ENCODE results near the gene STT3B.

STT3B gene

DNA sequence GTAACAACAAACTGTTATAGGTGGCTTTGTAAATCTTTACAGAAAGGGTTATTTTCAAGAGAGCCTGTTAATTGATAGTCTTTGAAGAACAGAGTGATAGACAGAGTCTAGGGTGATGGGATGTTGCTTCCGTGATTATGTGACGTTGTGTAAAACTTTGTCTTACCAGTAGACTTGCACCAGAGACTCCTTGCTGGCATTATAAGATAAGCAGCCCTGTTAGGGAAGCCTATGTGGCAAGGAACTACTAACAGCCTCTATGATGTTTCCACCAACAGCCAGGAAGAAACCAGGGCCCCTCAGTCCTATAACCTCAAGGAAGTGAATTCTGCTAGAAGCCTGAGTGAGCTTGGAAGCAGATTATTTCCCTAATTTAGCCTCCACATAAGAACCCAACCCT is 18.9 kb downstream of the STT3B start:
- DNase-seq (ENCODE audit: low read depth in 2 of 2) = no peak

DNA sequence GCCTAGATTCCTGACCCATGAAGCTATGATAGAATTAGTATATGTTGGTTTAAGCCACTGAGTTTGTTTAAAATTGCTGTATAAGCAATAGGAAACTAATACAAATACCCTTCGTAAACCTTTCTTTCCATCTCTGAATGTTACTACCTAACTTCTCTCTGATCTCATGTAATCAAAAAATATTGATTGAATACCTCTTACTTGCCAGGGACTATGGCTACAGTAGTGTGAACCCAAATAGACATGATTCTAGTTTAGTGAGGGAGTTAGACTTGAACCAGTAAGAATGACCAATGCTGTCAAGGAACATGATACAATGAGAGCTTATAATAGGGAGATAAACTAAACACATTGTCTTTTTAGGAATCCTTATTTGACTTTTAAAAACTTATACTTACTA is 19.4 kb downstream of the STT3B start:
- no peak for DNase-seq (ENCODE audit: low read depth in 2 of 2)

DNA sequence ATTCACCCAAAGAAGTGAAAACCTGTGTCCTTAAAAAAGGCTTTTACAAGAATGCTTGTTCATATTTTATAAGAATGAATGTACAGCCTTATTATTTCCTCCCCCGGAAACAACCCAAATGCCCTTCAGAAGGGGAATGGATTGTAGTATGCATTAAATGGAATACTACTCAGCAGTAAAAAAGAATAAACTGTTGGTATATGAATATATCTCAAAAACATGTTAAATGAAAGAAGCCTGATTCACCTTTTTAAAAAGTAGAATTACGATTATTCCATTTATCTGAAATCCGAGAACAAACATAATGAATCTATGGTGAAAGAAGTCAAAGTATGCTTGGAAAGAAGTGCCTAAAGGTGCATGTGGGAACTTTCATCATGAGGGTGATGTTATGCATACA is 20.5 kb downstream of the STT3B start:
- no peak for DNase-seq (ENCODE audit: low read depth in 2 of 2)

DNA sequence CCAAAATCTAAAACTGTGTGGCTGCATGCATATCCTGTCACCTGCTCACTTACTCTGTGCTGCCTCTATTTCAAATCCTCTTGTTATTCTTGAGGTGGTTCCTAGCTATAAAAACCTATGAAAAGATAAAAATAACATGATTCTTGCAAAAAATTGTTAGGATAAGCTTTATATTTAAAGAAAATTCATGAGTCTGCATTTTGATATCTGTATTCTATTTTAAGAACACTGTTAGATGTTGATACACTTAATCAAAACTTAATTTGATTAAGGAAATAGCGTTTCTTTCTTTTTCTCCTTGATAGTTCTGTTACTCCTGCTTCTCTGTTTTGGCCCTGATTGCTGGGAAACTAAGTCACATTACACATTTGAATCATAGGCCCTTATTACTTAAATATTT is 22.5 kb downstream of the STT3B start:
- no peak for DNase-seq (ENCODE audit: low read depth in 2 of 2)

DNA sequence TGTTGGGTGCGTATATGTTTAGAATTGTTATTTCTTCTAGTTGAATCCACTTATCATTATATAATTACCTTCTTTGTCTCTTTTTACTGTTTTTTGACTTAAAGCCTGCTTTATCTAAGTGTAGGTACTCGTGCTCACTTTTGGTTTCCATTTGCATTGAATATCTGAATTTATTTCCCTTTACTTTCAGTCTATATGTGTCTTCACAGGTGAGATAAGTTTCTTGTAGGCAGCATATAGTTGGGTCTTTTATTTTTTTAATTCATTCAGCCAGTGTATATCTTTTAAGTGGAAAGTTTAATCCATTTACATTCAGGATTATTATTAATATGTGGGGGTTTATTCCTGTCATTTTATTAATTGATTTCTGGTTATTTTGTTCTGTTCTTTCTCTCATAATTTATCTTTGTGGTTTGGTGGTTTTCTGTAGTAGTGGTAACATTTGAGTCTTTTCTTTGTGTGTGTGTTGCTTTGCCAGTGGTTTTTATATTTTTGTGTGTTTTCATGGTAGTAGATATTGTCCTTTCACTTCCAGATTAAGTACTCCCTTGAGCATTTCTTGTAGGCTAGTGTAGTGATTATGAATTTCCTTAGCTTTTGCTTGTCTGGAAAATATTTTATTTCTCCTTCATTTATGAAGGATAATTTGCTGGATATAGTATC is 27.3 kb downstream of the STT3B start:
- DNase-seq (ENCODE audit: low read depth in 2 of 2) = no peak

DNA sequence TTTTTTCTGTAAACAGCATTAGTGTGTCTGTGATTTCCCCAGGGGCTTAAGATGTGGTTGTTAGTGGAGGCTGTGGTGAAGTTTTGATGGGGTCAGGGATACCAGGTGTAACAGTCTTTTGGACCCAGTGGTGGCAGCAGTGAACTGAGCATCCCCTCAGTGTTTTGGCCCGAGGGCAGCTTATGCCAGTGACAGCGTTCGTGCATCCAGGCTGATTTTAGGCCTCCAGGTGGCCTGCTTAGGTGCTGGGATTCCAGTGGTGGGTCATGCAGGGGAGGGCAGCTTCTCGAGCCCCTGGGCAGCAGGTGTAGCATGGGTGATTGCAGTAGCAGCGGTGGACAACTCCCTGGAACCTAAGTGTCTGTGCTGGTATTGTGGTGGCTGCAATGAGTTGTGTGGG is 29.2 kb downstream of the STT3B start:
- DNase-seq (ENCODE audit: low read depth in 2 of 2) = no peak

DNA sequence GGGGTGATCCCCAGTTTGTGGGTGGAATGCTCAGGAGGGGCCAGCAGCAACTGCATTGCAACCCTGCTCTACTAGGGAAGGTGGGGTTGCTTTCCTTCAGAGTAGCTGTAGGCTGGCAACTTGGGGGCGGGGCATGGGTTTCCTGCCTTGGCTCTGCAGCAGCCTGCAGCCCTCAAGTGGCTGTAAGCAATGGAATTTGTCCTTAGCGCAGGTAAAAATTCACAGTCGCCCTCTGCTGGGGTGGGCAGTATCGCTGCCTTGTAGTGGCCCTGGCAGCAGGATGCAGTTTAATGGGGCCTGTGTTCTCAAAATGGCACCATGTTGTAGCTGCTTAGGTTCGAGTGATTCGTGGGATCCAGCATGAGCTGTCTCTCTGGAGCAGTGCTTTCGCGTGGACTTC is 29.8 kb downstream of the STT3B start:
- no peak for DNase-seq (ENCODE audit: low read depth in 2 of 2)

DNA sequence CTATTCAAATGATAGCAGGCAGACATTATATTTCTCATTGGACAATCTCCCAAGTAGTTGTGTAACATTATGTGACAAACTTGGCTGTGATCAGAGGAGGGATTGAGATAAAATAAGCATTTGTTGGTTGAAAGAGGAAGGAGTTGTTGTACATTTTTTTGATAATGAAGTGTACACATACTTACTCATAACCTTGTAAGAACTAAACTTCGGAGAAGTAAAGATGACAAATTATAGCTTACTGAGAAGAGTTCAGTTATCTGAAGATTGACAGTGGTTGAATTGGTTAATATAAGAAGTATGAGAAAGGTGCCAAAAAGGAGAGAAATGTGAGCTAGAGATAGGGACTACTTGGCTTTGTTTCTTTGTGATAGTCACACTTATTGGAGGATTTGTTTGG is 32.6 kb downstream of the STT3B start:
- no peak for DNase-seq (ENCODE audit: low read depth in 2 of 2)

DNA sequence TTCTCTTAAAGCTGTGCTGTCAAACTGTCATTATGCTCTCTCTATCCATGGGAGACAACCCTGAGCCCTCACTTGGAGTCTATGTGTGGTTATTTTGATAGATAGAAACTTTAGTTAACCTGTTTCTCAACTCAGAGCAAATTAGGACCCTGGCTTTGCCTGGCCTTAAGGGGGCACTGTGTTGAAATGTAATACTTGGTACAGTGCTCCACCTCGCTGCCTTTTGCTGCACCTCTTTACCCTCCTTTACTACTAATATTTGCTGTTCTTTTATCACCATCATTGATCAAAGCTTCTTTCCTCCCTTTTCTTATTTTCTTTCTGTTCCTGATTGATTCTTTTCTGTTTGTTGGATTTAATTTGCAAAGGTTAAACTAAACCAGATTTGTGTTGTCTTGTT is 34.3 kb downstream of the STT3B start:
- no peak for DNase-seq (ENCODE audit: low read depth in 2 of 2)

DNA sequence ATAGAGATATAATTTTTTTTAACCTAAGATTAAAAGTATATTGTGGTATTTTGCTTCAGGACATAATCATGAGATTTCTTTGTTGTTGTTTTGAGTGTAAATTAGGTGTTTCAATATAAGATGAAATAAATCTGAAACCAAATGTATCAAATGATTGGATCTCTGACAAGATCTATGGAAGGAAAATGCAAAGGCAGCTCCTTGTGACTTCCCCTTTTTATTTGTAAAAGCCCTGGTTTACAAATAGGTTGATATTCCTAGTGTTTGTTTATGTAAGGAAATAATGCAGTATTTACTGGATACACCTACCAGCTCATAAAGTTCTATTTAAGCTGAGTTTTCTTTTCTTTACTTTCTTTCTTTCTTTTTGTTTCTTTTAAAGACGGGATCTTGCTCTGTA is 35.9 kb downstream of the STT3B start:
- DNase-seq (ENCODE audit: low read depth in 2 of 2) = no peak

DNA sequence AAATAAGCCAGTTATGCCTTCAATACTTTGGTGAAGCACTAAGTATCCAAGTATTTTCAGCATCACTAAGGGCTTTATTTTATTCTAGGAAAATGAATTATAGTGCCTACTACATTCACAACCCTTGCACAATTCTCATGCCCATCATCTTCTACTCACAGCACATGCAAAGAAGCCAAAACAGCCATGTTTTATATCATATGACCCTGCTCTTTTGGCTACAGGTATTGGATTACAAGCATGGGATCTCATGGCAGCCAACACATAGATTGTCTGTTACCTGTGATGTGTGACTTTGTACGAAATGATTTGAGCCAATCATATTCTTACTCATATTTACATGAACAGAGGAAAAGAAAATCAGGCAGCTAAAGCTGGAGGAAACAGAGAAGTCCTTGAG is 38.6 kb downstream of the STT3B start:
- DNase-seq (ENCODE audit: low read depth in 2 of 2) = no peak

DNA sequence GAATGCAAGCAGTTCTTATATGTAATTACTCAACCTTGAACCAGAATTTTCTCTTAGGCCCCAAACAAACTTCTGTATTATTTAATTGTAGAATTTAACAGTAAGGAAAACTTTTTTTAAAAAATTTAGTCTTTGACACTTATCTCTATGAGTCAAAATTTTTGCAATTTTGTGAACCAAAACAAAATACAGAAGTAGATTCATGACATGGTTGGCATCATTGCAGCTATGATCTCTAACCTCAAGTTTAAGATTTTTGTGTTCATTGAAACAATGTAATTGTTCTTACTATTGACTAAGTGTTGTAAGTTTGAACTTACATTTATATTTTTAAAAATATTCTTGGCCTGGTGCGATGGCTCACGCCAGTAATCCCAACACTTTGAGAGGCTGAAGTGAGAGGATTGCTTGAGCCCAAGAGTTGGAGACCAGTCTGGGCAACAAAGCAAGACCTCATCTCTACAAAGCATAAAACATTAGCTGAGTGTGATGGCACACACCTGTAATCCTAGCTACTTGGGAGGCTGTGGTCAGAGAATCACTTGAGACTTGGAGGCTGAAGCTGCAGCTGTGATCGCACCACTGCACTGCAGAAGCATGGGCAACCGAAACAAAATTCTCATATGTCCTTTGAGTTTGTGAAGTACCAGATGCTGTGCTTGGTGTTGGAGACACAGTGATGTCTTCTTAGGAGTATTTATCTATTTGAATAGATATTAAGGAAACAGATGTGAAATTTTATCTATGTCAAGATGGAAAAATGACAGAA is 39.7 kb downstream of the STT3B start:
- DNase-seq (ENCODE audit: low read depth in 2 of 2) = no peak

DNA sequence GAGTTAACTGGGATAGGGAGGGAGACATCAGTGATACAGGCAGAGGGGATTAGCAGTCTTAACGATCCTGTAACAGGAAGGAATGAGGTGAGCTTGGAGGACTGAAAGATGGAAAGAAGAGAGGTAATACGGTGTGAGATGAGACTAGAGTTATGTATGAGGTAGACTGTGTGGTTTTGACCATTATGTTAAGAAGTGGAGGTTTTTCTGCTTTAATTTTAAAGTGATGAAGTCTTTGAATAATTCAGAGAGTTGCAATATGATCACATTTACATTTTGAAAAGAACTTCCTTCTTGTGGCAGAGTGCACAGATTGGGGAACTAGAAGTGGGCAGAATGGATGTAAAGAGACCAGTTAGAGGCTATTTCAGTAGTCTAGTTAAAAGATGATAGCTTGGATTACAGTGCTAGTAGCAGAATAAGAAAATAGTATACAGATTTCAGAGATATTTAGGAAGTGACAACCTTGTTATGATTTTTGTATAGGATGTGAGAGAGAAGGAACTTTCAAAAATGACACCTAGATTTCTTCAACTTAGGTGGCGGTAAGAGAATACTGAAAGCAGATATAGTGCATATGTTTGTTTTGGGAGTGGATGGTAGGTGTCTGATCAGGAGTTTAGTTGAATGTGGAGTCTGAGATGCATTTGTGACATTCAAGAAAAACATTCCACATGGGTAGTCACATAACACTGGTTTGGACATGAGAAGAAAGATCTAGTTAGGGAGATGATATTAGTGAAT is 40.5 kb downstream of the STT3B start:
- no peak for DNase-seq (ENCODE audit: low read depth in 2 of 2)

DNA sequence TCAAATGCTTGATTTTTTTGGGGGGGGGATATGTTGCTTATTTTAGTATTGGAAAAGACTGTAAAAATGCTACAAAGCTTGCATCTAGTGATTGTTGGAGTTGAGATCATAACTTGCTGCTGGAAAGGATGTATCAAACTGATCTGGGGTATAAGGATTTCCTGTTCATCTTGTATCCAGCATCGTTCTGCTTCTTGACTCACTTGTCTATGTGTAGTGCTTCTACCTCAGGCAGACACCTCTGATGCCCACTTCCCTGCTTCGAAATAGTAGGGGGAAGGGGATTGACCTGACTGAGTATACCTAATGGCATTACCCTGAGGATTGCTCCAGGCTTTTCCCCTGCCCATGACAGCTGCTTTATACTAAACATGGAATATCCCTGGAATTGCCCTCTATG is 42.7 kb downstream of the STT3B start:
- DNase-seq (ENCODE audit: low read depth in 2 of 2) = no peak

DNA sequence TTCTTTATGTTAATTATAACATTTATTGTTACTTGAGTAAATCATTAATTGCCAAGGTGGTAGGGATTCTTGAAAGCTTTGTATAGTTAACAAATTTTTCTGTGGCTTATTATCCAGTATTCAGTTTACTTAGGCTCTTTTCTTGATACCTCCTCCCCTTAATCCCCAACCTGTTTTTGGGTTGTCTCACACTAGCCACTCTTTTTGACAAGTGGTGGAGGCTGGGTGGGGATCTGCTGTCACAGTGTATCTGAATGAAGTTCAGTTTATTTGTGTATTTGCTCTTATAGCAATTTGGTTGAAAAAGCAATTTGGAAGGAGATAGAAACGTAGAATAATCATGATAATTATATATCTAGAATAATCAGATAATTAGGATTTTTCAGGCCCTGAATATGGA is 43.8 kb downstream of the STT3B start:
- DNase-seq (ENCODE audit: low read depth in 2 of 2) = no peak

DNA sequence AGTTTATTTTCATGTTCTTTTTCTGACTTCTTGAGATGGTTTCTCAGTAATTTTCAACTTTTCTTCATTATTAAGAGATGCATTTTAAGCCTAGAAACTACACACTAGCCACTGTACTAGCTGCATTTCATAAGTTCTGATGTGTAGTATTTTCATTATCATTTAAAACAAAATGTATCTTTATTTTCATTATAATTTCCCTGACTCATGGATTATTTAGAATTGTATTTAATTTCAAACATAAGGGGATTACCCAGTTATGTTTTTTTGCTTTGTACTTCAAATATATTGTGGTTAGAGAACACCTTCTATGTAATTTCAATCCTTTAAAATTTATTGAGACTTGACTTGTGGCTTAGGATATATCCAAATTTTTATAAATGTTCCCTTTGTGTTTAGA is 44.5 kb downstream of the STT3B start:
- DNase-seq (ENCODE audit: low read depth in 2 of 2) = no peak

DNA sequence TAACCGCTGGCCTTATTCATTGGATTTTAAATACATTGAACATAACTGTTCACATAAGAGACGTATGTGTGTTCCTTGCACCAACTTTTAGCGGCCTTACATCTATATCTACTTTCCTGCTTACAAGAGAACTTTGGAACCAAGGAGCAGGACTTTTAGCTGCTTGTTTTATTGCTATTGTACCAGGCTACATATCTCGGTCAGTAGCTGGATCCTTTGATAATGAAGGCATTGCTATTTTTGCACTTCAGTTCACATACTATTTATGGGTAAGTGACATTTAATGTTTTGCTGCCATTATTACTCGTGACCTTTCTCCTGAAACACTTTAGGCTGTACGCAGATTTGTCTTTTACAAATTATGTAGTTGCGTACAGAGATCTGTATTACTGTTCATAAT is 47.1 kb downstream of the STT3B start:
- DNase-seq (ENCODE audit: low read depth in 2 of 2) = no peak

DNA sequence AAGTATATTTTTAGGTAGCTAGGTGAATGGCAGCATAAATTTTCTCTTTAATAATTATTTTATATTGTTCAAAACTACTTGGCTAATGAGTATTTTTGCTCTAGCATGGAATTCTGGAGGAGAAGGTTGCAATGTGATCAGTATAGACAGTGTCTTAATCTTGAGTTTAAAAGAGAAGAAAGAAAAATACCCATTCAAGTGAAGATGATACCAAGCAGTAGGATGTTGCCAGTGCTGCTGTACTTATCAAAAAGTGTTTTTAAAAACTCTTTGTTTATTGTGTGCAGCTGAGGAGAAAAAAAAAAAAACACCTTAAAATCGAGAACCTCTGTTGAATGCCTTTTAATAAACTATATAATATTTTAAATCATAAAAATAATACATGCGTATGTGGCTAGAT is 47.9 kb downstream of the STT3B start:
- DNase-seq (ENCODE audit: low read depth in 2 of 2) = no peak

DNA sequence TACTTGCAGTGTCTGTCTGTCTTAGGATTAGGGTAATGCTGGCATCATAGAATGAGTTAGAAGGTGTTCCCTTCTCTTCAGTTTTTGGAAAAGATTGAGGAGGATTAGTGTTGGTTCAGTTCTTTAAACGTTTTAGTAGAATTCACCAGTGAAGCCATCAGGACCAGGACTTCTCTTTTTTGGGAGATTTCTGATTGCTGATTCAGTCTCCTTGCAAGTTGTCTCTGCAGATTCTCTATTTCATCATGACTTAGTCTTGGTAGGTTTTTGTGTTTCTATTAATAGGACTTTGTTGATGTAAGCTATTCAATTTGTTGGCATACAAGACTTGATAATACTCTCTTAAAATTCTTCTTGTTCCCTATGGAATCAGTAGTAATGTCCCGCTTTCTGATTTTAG is 48.9 kb downstream of the STT3B start:
- no peak for DNase-seq (ENCODE audit: low read depth in 2 of 2)

DNA sequence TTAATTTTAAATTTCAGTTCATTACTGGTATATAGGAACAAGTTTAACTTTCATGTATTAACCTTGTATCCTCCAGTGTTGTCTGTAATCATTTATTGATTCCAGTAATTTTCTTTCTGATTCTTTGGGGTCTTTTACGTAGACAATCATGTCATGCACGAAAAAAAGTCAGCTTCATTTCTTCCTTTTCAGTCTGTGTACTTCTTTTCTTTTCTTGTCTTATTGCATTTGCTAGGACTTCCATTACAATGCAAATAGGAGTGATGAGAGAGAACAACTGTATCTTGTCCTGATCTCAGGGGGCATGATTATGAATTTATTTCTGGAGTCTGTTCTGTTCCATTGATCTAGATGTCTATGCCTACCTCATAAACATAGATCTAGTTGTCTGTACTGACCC is 56.5 kb downstream of the STT3B start:
- no peak for DNase-seq (ENCODE audit: low read depth in 2 of 2)

DNA sequence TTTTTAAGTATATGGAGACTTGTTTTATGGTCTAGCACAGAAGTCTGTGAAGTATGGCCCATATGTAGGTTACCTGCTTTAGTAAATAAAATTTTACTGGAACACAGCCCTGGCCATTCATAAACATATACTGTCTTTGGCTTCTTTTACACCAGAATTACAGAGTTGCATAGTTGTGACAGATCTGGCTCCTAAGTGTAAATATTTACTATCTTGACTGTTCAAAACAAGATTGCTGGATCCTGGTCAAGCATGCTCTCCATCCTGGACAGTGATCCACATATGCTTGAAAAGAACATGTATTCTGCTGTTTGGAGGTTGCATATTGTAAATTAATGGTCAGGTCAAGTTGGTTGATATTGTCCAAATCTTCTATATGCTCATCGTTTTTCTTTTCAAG is 57.9 kb downstream of the STT3B start:
- DNase-seq (ENCODE audit: low read depth in 2 of 2) = no peak

DNA sequence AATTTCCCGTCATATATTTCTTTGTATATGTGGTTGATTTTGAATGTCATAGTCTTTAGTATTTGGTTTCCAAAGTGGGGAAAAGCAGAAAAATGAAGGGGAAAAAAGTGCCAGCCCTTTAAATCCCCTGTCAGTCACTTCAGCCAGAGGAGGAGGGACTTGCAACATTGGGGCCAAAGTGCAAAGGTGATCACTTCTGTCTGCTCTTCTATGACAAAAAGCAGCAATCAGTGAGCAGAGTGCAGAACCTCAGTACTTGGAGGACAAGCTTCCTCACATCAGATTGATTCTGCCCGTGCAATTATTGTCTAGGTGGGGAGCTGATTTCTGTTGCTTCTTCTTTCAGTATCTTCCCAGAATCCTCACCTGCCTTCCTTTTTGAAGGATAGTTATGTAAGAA is 60.0 kb downstream of the STT3B start:
- DNase-seq (ENCODE audit: low read depth in 2 of 2) = no peak

DNA sequence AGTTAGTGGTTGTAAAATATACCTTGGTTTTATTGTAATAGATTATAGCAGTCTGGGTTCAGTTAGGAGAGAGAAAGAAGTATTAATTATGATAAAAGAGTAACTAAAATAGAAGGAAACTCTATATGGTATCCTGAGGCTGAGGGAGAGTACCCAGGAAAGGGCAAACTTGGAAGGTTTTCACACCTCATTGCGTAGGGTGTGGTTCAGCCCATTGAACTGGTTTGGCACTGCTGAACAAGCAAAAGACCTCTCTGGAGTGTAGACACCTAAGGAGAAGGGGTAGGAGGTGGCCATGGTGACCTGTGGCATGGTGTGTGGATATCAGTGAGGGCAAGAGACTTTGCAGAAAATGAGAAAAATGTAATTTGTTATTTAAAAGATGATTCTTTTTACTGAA is 63.5 kb downstream of the STT3B start:
- no peak for DNase-seq (ENCODE audit: low read depth in 2 of 2)
